Osteocyte (in vitro differentiated cells): Measurements from ENCODE around the gene TYRP1. TPM values are rescaled to one million over a fixed set of nuclear protein-coding genes. Genes with fewer than 3 reads are reported as not detected.

Source experiments
- DNase-seq: peaks from one replicate; pipeline ENCODE4 v3.0.0; 2021; ENCODE audit warnings: mixed read lengths; ENCODE audit not compliant: unreplicated experiment; ENCODE audit errors: extremely low spot score
- H3K27ac Mint-ChIP-seq: one replicate; pipeline ENCODE4 v1.8.0; 2021; ENCODE audit warnings: mild to moderate bottlenecking, mixed read lengths; ENCODE audit not compliant: unreplicated experiment
- H3K27me3 Mint-ChIP-seq: one replicate; pipeline ENCODE4 v1.8.0; 2021; ENCODE audit warnings: mixed read lengths; ENCODE audit not compliant: unreplicated experiment
- H3K36me3 Mint-ChIP-seq: one replicate; pipeline ENCODE4 v1.8.0; 2021; ENCODE audit warnings: mixed read lengths; ENCODE audit not compliant: unreplicated experiment
- H3K4me1 Mint-ChIP-seq: one replicate; pipeline ENCODE4 v1.8.0; 2021; ENCODE audit warnings: mixed read lengths; ENCODE audit not compliant: unreplicated experiment
- H3K4me3 Mint-ChIP-seq: one replicate; pipeline ENCODE4 v1.8.0; 2021; ENCODE audit warnings: mild to moderate bottlenecking, moderate library complexity, mixed read lengths; ENCODE audit not compliant: unreplicated experiment
- H3K9me3 Mint-ChIP-seq: one replicate; pipeline ENCODE4 v1.8.0; 2021; ENCODE audit warnings: mixed read lengths; ENCODE audit not compliant: unreplicated experiment
- CTCF ChIP-seq: fragments of 200-600 bp; sonication (generic); IDR thresholded peaks from 2 replicates; pipeline ENCODE4 v1.5.0; 2021; ENCODE audit warnings: antibody characterized with exemption, mild to moderate bottlenecking, moderate library complexity
- total RNA-seq: library from RNA; stranded (reverse); gene quantifications from 2 replicates; pipeline ENCODE4 v1.2.1, GENCODE V29; 2021

Gene TYRP1
- total RNA-seq, 1 donor from 2014 or later: not detected

GRCh38 chr9:12753931-12754330 lies 60.7 kb downstream of the TYRP1 start:
- no peaks in the 10 kb centered on the region for H3K27me3 Mint-ChIP-seq
- no peaks in the 10 kb centered on the region for H3K4me1 Mint-ChIP-seq
- H3K27ac Mint-ChIP-seq: no peak overlapping the region
- TF ChIP-seq CTCF: no peak
- H3K4me3 Mint-ChIP-seq: no peak overlapping the region
- H3K36me3 Mint-ChIP-seq: no peaks in the 10 kb centered on the region
- H3K9me3 Mint-ChIP-seq: peaks cover 10% of the 10 kb centered on the region
- no peak for DNase-seq

GRCh38 chr9:12759761-12760160 lies 66.6 kb downstream of the TYRP1 start:
- Mint-ChIP-seq H3K9me3 (peaks cover 3% of the 10 kb centered on the region), H3K27ac (no peak overlapping the region), H3K36me3 (no peaks in the 10 kb centered on the region), H3K4me1 (peaks cover 4% of the 10 kb centered on the region), H3K27me3 (no peaks in the 10 kb centered on the region), H3K4me3 (no peak overlapping the region)
- no peak for TF ChIP-seq CTCF
- DNase-seq: no peak

Other genes with a start within 250 kb of the TYRP1 start
- 46.3 and 49.8 TPM in 2 replicates for gene LURAP1L, start 81.6 kb downstream of the TYRP1 start, total RNA-seq